Measurements from ENCODE around the gene SSUH2.

Gene SSUH2

GRCh38 chr3:8645712-8646111, 1.1 kb upstream of the SSUH2 start:
- Histone ChIP-seq H3F3A (ENCODE audit: insufficient read depth) (no peaks in the 10 kb centered on the region), H3K4me2 (ENCODE audit: low read depth, low read length, poor library complexity, severe bottlenecking) (no peak overlapping the region), H3K79me2 (ENCODE audit: insufficient read depth, low read length) (no peaks in the 10 kb centered on the region), H4K20me1 (ENCODE audit: low read depth, low read length) (no peaks in the 10 kb centered on the region), H3K27ac (ENCODE audit: low read depth, low read length) (no peak overlapping the region), H2AFZ (ENCODE audit: low read depth, low read length, severe bottlenecking) (no peak overlapping the region), H3K27me3 (ENCODE audit: low read length) (no peaks in the 10 kb centered on the region), H3K4me3 (ENCODE audit: insufficient read depth, low read length, poor library complexity, severe bottlenecking) (no peak overlapping the region), H3K9me2 (replicated peaks; ENCODE audit: insufficient read depth, low read length) (no peaks in the 10 kb centered on the region), H3K36me3 (ENCODE audit: low read length) (no peaks in the 10 kb centered on the region), H3K9ac (ENCODE audit: low read length) (no peak overlapping the region), H3K9me3 (ENCODE audit: insufficient read depth, low read length) (no peaks in the 10 kb centered on the region)
- no peak for TF ChIP-seq CTCF (IDR thresholded peaks at IDR 0.05; ENCODE audit: insufficient read depth, low read length, poor library complexity, severe bottlenecking)

GRCh38 chr3:8643693-8644365, 769 bp downstream of the SSUH2 start:
- no peak overlapping the region for H3K9ac ChIP-seq (ENCODE audit: low read length)
- H3K79me2 ChIP-seq (ENCODE audit: insufficient read depth, low read length), result no peaks in the 10 kb centered on the region

GRCh38 chr3:8642001-8642400, 2.6 kb downstream of the SSUH2 start:
- Histone ChIP-seq H3K9me2 (replicated peaks; ENCODE audit: insufficient read depth, low read length) (no peaks in the 10 kb centered on the region), H3K27ac (ENCODE audit: low read depth, low read length) (no peak overlapping the region), H4K20me1 (ENCODE audit: low read depth, low read length) (no peaks in the 10 kb centered on the region), H3F3A (ENCODE audit: insufficient read depth) (no peaks in the 10 kb centered on the region), H3K27me3 (ENCODE audit: low read length) (no peaks in the 10 kb centered on the region), H2AFZ (ENCODE audit: low read depth, low read length, severe bottlenecking) (no peak overlapping the region), H3K4me2 (ENCODE audit: low read depth, low read length, poor library complexity, severe bottlenecking) (no peak overlapping the region), H3K79me2 (ENCODE audit: insufficient read depth, low read length) (no peaks in the 10 kb centered on the region), H3K4me3 (ENCODE audit: insufficient read depth, low read length, poor library complexity, severe bottlenecking) (no peak overlapping the region), H3K36me3 (ENCODE audit: low read length) (no peaks in the 10 kb centered on the region), H3K9ac (ENCODE audit: low read length) (no peak overlapping the region), H3K9me3 (ENCODE audit: insufficient read depth, low read length) (no peaks in the 10 kb centered on the region)
- no peak for TF ChIP-seq CTCF (IDR thresholded peaks at IDR 0.05; ENCODE audit: insufficient read depth, low read length, poor library complexity, severe bottlenecking)
- TF ChIP-seq EZH2phosphoT487 (conservative IDR thresholded peaks at IDR 0.05; ENCODE audit: low read length), result no peak

More at GRCh38 chr3:8643693-8644365, 769 bp downstream of the SSUH2 start:
- Histone ChIP-seq H3F3A (ENCODE audit: insufficient read depth) (no peaks in the 10 kb centered on the region), H3K9me3 (ENCODE audit: insufficient read depth, low read length) (no peaks in the 10 kb centered on the region), H3K9me2 (replicated peaks; ENCODE audit: insufficient read depth, low read length) (no peaks in the 10 kb centered on the region), H4K20me1 (ENCODE audit: low read depth, low read length) (no peaks in the 10 kb centered on the region), H3K4me2 (ENCODE audit: low read depth, low read length, poor library complexity, severe bottlenecking) (no peak overlapping the region), H3K36me3 (ENCODE audit: low read length) (no peaks in the 10 kb centered on the region), H3K27ac (ENCODE audit: low read depth, low read length) (no peak overlapping the region), H2AFZ (ENCODE audit: low read depth, low read length, severe bottlenecking) (no peak overlapping the region), H3K4me3 (ENCODE audit: insufficient read depth, low read length, poor library complexity, severe bottlenecking) (no peak overlapping the region), H3K27me3 (ENCODE audit: low read length) (no peaks in the 10 kb centered on the region)
- TF ChIP-seq CTCF (IDR thresholded peaks at IDR 0.05; ENCODE audit: insufficient read depth, low read length, poor library complexity, severe bottlenecking) (no peak), EZH2phosphoT487 (conservative IDR thresholded peaks at IDR 0.05; ENCODE audit: low read length) (no peak)

Measured in SU-DHL-6 (cell line).